Skeletal muscle tissue (tissue), 4 donors: ENCODE results near the gene OLIG2. TPM values are rescaled to one million over a fixed set of nuclear protein-coding genes. Genes with fewer than 3 reads are reported as not detected.

Experiments used
- H3K27ac ChIP-seq: one replicate; pipeline ENCODE4 v1.7.0; 2013; ENCODE audit warnings: mild to moderate bottlenecking, low read depth, low read length, inconsistent platforms
- H3K27me3 ChIP-seq, 3 donors: one replicate each; pipeline ENCODE4 v1.7.0; 2013; ENCODE audit warnings: low read length in 3 of 3; ENCODE audit not compliant: control insufficient read depth in 3 of 3, insufficient read depth in 3 of 3
- H3K36me3 ChIP-seq, 3 donors: one replicate each; pipeline ENCODE4 v1.7.0; 2013; ENCODE audit warnings: low read length in 3 of 3; ENCODE audit not compliant: control insufficient read depth in 3 of 3, insufficient read depth in 3 of 3
- H3K4me1 ChIP-seq, 3 donors: one replicate each; pipeline ENCODE4 v1.7.0; 2013; ENCODE audit warnings: low read length in 3 of 3, mild to moderate bottlenecking in 3 of 3; ENCODE audit not compliant: control insufficient read depth in 3 of 3, insufficient read depth in 3 of 3
- H3K4me3 ChIP-seq, 3 donors: one replicate each; pipeline ENCODE4 v1.7.0; 2013; ENCODE audit warnings: low read length in 3 of 3
- H3K9ac ChIP-seq, 3 donors: one replicate each; pipeline ENCODE4 v1.7.0; 2013; ENCODE audit warnings: low read length in 3 of 3, mild to moderate bottlenecking in 3 of 3, moderate library complexity in 2 of 3, low read depth in 1 of 3
- H3K9me3 ChIP-seq, 3 donors: one replicate each; pipeline ENCODE4 v1.7.0; 2013; ENCODE audit warnings: low read length in 3 of 3; ENCODE audit not compliant: control insufficient read depth in 3 of 3
- total RNA-seq: library from RNA; depleted of rRNA; stranded (reverse); fragments of >200 nt; gene quantifications from one replicate; pipeline ENCODE4 v1.2.3, GENCODE V29; 2014
- donor health status: Osteomylitis.

Gene OLIG2
- total RNA-seq, 1 donor from 2014 or later = not detected

DNA sequence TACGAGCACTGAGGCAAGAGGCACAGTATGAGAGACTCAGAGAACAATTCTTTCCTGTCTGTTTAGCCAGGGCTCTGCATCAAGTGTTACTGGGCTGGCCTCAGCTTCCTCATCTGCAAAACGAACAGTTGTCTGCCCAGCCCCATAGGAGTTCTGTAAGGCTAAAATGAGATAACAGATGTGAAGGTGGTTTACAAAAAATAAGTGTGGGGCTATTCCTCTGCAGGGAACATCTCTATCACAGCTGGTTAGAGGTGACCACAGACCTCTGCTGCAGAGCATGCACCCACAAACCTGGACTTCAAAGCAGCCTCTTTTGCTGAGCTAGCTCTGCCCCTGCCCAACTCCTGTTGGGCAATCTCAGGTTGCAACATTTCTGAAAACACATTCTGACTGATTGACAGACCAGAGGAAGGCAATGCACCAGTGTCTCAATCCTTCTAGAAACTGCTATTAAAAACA lies 33.7 kb downstream of the OLIG2 start:
- peaks cover 21 to 28% (median 23%) of the 10 kb centered on the region in 3 donors for H3K4me1 ChIP-seq
- H3K36me3 ChIP-seq = no peaks in the 10 kb centered on the region
- H3K9me3 ChIP-seq = no peaks in the 10 kb centered on the region
- no peak overlapping the region for H3K4me3 ChIP-seq
- H3K27me3 ChIP-seq = peaks cover 5 to 16% (median 15%) of the 10 kb centered on the region in 3 donors
- no peak overlapping the region for H3K27ac ChIP-seq
- H3K9ac ChIP-seq = no peak overlapping the region

DNA sequence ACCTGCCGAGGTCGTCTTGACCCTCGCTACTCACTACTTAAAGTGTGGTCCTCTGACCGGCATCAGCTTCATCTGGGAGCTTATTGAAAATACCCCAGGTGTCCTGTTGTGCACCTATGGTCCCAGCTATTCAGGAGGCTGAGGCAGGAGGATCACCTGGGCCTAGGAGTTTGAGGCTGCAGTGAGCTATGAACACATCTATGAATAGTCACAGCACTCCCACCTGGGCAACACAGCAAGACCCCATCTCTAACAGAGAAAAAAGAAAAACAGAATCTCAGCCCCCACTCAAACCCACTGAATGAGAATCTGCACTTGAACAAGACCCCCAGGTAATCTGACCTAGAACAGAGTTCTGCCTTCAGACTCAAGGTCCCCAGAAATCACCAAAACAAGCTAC lies 35.5 kb downstream of the OLIG2 start:
- H3K27ac ChIP-seq = no peak overlapping the region

DNA sequence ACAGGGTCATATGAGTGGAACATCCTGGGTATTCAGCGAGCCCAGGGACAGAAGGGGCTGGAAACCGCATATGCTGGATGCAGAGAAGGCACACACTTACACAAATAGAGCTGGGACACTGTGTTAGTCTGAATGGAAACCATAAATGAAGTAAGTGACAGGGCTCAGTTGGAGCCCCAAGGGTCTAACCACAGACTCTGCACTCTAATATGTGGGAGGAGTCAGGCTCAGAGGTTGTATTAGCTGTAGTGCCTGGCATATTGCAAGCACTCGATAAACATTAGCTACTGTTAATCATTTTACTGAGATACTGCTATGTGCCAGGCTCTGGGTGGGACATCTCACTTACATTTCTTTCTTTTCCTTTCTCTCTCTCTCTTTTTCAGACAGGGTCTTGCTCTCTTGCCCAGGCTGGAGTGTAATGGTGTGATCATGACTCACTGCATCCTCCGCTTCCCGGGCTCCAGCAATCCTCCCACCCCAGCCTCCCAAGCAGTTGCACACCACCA lies 37.7 kb downstream of the OLIG2 start:
- no peak overlapping the region for H3K9ac ChIP-seq
- no peak overlapping the region for H3K27ac ChIP-seq
- H3K4me3 ChIP-seq = no peak overlapping the region
- H3K36me3 ChIP-seq = no peaks in the 10 kb centered on the region
- H3K9me3 ChIP-seq = no peaks in the 10 kb centered on the region
- H3K27me3 ChIP-seq = peaks cover 27 to 49% (median 30%) of the 10 kb centered on the region in 3 donors
- peaks cover 13 to 19% (median 15%) of the 10 kb centered on the region in 3 donors for H3K4me1 ChIP-seq

More for the DNA sequence above, 35.5 kb downstream of the OLIG2 start:
- peaks cover 21 to 28% (median 23%) of the 10 kb centered on the region in 3 donors for H3K4me1 ChIP-seq
- no peak overlapping the region for H3K4me3 ChIP-seq
- no peaks in the 10 kb centered on the region for H3K9me3 ChIP-seq
- H3K9ac ChIP-seq = no peak overlapping the region
- peaks cover 10 to 27% (median 16%) of the 10 kb centered on the region in 3 donors for H3K27me3 ChIP-seq
- H3K36me3 ChIP-seq = no peaks in the 10 kb centered on the region

DNA sequence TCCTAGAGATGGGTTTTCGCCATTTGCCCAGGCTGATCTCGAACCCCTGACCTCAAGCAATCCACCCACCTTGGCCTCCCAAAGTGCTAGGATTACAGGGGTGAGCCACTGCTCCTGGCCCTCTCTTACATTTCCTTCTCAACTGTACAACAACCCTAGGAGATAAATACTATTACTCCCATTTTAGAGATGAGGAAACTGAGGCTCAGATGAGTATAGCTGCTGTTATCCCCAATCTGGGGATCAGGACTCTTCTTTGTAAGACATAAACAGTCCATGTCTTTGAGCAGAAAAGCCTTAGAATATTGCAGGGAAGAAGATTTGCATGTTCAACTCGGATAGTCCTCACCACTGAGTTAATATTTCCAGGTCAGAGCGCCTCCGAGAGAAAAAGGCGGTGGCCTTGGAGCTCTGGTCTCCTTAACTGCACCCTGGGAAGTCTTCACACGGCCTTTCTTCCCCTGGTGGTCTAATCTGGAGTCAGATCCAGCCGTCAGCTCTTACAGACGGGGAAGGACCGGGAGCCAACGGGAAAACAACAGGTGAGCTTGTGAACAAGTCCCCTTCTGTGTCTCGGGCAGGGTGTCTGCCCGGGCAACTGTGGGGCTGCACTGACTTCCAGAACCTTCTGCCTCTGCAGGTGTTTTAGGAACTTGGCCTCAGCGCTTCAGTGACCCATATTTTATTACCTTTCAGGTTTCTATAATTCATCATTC lies 38.3 kb downstream of the OLIG2 start:
- Histone ChIP-seq H3K27me3 (peaks cover 33 to 54% (median 36%) of the 10 kb centered on the region in 3 donors), H3K27ac (no peak overlapping the region), H3K4me1 (peaks cover 7 to 12% (median 8%) of the 10 kb centered on the region in 3 donors), H3K4me3 (no peak overlapping the region), H3K36me3 (no peaks in the 10 kb centered on the region), H3K9me3 (no peaks in the 10 kb centered on the region), H3K9ac (no peak overlapping the region)

DNA sequence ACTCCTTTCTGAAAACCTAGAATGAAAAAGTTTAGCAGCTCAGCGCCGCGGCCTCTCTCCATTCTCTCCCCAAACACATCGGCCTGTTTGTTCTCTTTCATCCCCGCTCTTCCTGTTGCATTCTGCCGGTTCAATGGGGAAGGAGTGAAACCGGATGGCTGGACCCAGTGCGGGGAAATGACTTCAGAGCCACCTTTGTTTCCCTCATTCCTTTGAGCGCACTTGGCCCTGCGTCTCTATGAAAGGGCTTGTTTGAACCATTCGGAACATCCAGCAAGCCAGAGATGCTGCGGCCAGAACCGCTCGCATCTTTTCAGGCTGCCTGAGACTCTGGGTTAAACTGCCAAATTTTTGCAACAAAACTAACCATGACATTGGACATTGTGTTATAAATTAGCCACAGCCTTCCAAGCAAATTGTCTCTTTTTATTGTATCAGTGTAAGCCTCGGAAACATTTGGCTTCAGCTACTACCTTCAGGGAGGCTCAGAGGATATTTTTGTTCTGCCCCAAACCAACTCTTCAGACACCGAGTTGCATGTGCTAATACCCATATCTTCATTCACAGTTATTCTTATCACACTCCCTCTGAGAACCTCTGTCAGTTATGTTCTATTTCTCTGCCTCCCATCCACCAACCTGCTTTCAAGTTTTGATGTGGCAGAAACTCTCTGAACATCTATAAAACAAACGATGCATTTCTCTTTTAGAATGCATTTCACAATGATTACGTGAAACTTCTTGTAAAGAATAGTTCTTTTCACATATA lies 39.1 kb downstream of the OLIG2 start:
- no peak overlapping the region for H3K27ac ChIP-seq
- peaks cover 38 to 58% (median 44%) of the 10 kb centered on the region in 3 donors for H3K27me3 ChIP-seq

DNA sequence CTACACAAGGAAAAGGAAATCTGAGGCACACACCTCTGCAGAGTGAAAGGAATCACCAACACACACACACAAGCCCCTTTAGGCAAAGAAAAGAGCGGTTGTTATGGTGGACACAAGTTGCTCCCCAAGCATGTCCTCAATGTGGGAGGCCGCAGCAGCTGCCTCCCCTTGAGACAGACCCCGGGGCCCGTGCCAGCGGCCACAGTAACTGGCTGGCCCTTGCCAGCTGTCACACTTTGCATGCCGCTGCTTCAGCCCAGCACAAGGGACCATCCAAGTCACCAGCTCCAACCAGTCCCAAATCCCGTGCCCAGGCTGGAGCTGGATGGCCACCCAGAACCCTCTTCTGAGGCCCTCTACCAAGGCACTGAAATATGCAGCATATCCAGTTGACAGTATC lies 41.3 kb downstream of the OLIG2 start:
- no peak overlapping the region for H3K27ac ChIP-seq

More for the DNA sequence above, 39.1 kb downstream of the OLIG2 start:
- Histone ChIP-seq H3K36me3 (no peaks in the 10 kb centered on the region), H3K4me3 (no peak overlapping the region), H3K9me3 (no peaks in the 10 kb centered on the region), H3K9ac (no peak overlapping the region), H3K4me1 (peaks cover 2 to 5% (median 3%) of the 10 kb centered on the region in 3 donors)

DNA sequence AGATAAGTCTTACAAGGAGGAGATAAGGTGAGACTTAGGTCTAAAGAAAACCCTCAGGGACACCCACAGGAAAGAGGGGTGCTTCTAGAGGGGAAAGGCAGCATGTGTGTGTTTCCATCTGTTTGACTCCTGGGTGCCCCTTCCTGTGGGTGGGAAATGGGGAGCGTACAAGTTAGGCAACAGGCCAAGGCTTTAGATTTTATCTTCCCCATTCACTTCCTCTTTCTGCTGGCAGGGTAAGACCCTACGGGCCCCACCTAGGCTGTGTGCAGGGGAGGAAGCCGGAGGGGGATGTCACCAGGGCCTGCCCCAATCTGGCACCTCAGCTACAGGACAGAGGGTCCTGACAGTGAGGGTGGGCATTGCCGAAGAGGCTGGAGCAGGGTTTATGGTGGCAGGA lies 41.7 kb downstream of the OLIG2 start:
- no peak overlapping the region for H3K9ac ChIP-seq
- peaks cover 11 to 17% (median 15%) of the 10 kb centered on the region in 3 donors for H3K4me1 ChIP-seq
- no peaks in the 10 kb centered on the region for H3K36me3 ChIP-seq
- no peak overlapping the region for H3K27ac ChIP-seq
- H3K27me3 ChIP-seq = peaks cover 59 to 74% (median 61%) of the 10 kb centered on the region in 3 donors
- H3K4me3 ChIP-seq = no peak overlapping the region
- no peaks in the 10 kb centered on the region for H3K9me3 ChIP-seq

More for the DNA sequence above, 41.3 kb downstream of the OLIG2 start:
- peaks cover 55 to 70% (median 57%) of the 10 kb centered on the region in 3 donors for H3K27me3 ChIP-seq
- no peak overlapping the region for H3K4me3 ChIP-seq
- peaks cover 10 to 16% (median 15%) of the 10 kb centered on the region in 3 donors for H3K4me1 ChIP-seq
- H3K9ac ChIP-seq = no peak overlapping the region
- no peaks in the 10 kb centered on the region for H3K9me3 ChIP-seq
- H3K36me3 ChIP-seq = no peaks in the 10 kb centered on the region

DNA sequence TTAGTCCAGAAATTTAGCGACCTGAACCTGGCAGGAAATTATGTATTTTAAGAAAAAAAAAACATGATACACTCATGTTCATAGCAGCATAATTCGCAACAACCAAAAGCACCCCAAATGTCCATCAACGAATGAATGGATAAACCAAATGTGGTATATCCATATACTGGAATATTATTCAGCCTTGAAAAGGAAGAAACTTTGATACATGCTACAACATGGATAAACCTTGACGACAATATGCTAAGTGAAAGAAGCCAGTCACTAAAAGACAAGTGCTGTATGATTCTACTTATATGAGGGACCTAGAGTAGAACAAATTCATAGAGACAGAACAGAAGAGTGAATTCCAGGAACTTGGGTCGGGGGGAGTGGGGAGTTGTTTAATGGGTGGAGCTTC lies 43.5 kb downstream of the OLIG2 start:
- H3K36me3 ChIP-seq = no peaks in the 10 kb centered on the region
- peaks cover 11 to 17% (median 15%) of the 10 kb centered on the region in 3 donors for H3K4me1 ChIP-seq
- H3K27me3 ChIP-seq = peaks cover 67 to 81% (median 73%) of the 10 kb centered on the region in 3 donors
- no peaks in the 10 kb centered on the region for H3K9me3 ChIP-seq
- H3K27ac ChIP-seq = no peak overlapping the region
- no peak overlapping the region for H3K9ac ChIP-seq
- no peak overlapping the region for H3K4me3 ChIP-seq

GRCh38 chr21:33069645-33069993 lies 43.9 kb downstream of the OLIG2 start:
- Histone ChIP-seq H3K36me3 (no peaks in the 10 kb centered on the region), H3K27me3 (peaks cover 67 to 81% (median 72%) of the 10 kb centered on the region in 3 donors), H3K9me3 (no peaks in the 10 kb centered on the region), H3K9ac (no peak overlapping the region), H3K4me1 (peaks cover 11 to 17% (median 15%) of the 10 kb centered on the region in 3 donors), H3K27ac (no peak overlapping the region), H3K4me3 (peak overlapping the region; percentile 48 to 59 (median 58))
